T-helper 1 cell (primary cell): ENCODE data around the gene COL25A1.
"Not testable (repeated sequence)": the region's sequence is repeated elsewhere in the genome, so short reads cannot be mapped to it uniquely, and the experiment has no call there.

Experiments
- DNase-seq, 5 donors: peaks; one replicate each; pipeline ENCODE4 v3.0.0-alpha.2; 2012 to 2020

Gene COL25A1

GRCh38 chr4:109119852-109120251 lies 182.6 kb downstream of the COL25A1 start:
- DNase-seq, result no peak

- no peak for DNase-seq
Observed at GRCh38 chr4:109118635-109119034, 183.8 kb downstream of the COL25A1 start.

GRCh38 chr4:109114501-109114900 lies 188.0 kb downstream of the COL25A1 start:
- no peak for DNase-seq

- DNase-seq, result no peak
Observed at GRCh38 chr4:109113521-109113920, 188.9 kb downstream of the COL25A1 start.

- DNase-seq, result no peak
Observed at GRCh38 chr4:109111031-109111430, 191.4 kb downstream of the COL25A1 start.

- DNase-seq, result not testable (repeated sequence)
Observed at GRCh38 chr4:109108215-109108614, 194.2 kb downstream of the COL25A1 start.

- no peak for DNase-seq
Observed at GRCh38 chr4:109094056-109094455, 208.4 kb downstream of the COL25A1 start.

GRCh38 chr4:109091727-109092409 lies 210.6 kb downstream of the COL25A1 start:
- no peak for DNase-seq

- DNase-seq, result no peak
Observed at GRCh38 chr4:109083911-109084310, 218.5 kb downstream of the COL25A1 start.

GRCh38 chr4:109079731-109080130 lies 222.7 kb downstream of the COL25A1 start:
- DNase-seq, result peak in 1 of 5 donors; percentile 3

GRCh38 chr4:109079201-109079600 lies 223.3 kb downstream of the COL25A1 start:
- no peak for DNase-seq

- DNase-seq, result no peak
Observed at GRCh38 chr4:109078724-109079123, 223.7 kb downstream of the COL25A1 start.

- no peak for DNase-seq
Observed at GRCh38 chr4:109077505-109077904, 225.0 kb downstream of the COL25A1 start.

- not testable (repeated sequence) for DNase-seq
Observed at GRCh38 chr4:109076709-109077108, 225.7 kb downstream of the COL25A1 start.

GRCh38 chr4:109075621-109076020 lies 226.8 kb downstream of the COL25A1 start:
- DNase-seq, result no peak

- peak in 1 of 5 donors; percentile 2 for DNase-seq
Observed at GRCh38 chr4:109072595-109072994, 229.9 kb downstream of the COL25A1 start.

- DNase-seq, result not testable (repeated sequence)
Observed at GRCh38 chr4:109070677-109071076, 231.8 kb downstream of the COL25A1 start.

- no peak for DNase-seq
Observed at GRCh38 chr4:109067508-109068235, 234.8 kb downstream of the COL25A1 start.

GRCh38 chr4:109065006-109065405 lies 237.5 kb downstream of the COL25A1 start:
- DNase-seq, result no peak

- no peak for DNase-seq
Observed at GRCh38 chr4:109053257-109053656, 249.2 kb downstream of the COL25A1 start.

GRCh38 chr4:109052821-109053220 lies 249.6 kb downstream of the COL25A1 start:
- no peak for DNase-seq

- DNase-seq, result no peak
Observed at GRCh38 chr4:109051054-109051453, 251.4 kb downstream of the COL25A1 start.

GRCh38 chr4:109049926-109050325 lies 252.5 kb downstream of the COL25A1 start:
- no peak for DNase-seq

- no peak for DNase-seq
Observed at GRCh38 chr4:109046471-109047201, 255.8 kb downstream of the COL25A1 start.
